H4 (cell line): ENCODE measurements around the gene ZNF260. TPM values are rescaled to one million over a fixed set of nuclear protein-coding genes. Genes with fewer than 3 reads are reported as not detected.
A peak's percentile ranks its signal among the peaks of the same experiment; 100 is the strongest.
"Not testable (repeated sequence)": the region's sequence is repeated elsewhere in the genome, so short reads cannot be mapped to it uniquely, and the experiment has no call there.

Experiments
- DNase-seq: peaks from one replicate; pipeline ENCODE4 v3.0.0-alpha.2; 2015; ENCODE audit warnings: low spot score
- total RNA-seq: library from RNA; depleted of rRNA; stranded (reverse); fragments of >200 nt; shearing (Covaris generic); gene quantifications from 2 replicates; pipeline ENCODE4 v1.2.3, GENCODE V29; 2014; rRNA removed

Gene ZNF260
- total RNA-seq = 9.3 and 13.2 TPM in 2 replicates

- peak; percentile 96 for DNase-seq
Observed at GRCh38 chr19:36528194-36528920, at the start of gene ZNF260. Gene ZNF260, minus strand, starts transcription at chr19:36528271. Its CDS starts 13,033 bp downstream, at chr19:36515238.

GRCh38 chr19:36577271-36577996 lies 49.4 kb upstream of the ZNF260 start:
- no peak for DNase-seq

GRCh38 chr19:36574741-36575140 lies 46.7 kb upstream of the ZNF260 start:
- no peak for DNase-seq

GRCh38 chr19:36573895-36574720 lies 46.0 kb upstream of the ZNF260 start:
- DNase-seq = no peak

- peak; percentile 87 for DNase-seq
Observed at GRCh38 chr19:36573020-36573894, 45.2 kb upstream of the ZNF260 start, which contains the start of gene ZNF529. Gene ZNF529, minus strand, starts transcription at chr19:36573292. Its CDS starts 946 bp downstream, at chr19:36572346.

- no peak for DNase-seq
Observed at GRCh38 chr19:36572593-36573019, 44.5 kb upstream of the ZNF260 start.

- DNase-seq = no peak
Observed at GRCh38 chr19:36564391-36564790, 36.3 kb upstream of the ZNF260 start.

GRCh38 chr19:36547001-36547732 lies 19.1 kb upstream of the ZNF260 start:
- DNase-seq = no peak

GRCh38 chr19:36528921-36529518 lies 949 bp upstream of the ZNF260 start:
- no peak for DNase-seq

GRCh38 chr19:36527873-36528193 lies 238 bp downstream of the ZNF260 start:
- DNase-seq = no peak

- no peak for DNase-seq
Observed at GRCh38 chr19:36527341-36527740, 730 bp downstream of the ZNF260 start.

GRCh38 chr19:36526581-36526980 lies 1.5 kb downstream of the ZNF260 start:
- no peak for DNase-seq

- DNase-seq = no peak
Observed at GRCh38 chr19:36524617-36525016, 3.5 kb downstream of the ZNF260 start.

- DNase-seq = no peak
Observed at GRCh38 chr19:36514012-36514612, 14.0 kb downstream of the ZNF260 start.

- DNase-seq = no peak
Observed at GRCh38 chr19:36508325-36508724, 19.7 kb downstream of the ZNF260 start.

GRCh38 chr19:36501973-36502372 lies 26.1 kb downstream of the ZNF260 start:
- DNase-seq = no peak

GRCh38 chr19:36497001-36497400 lies 31.1 kb downstream of the ZNF260 start:
- DNase-seq = no peak

GRCh38 chr19:36492689-36493453 lies 35.2 kb downstream of the ZNF260 start:
- DNase-seq = peak; percentile 34

GRCh38 chr19:36490846-36491245 lies 37.2 kb downstream of the ZNF260 start:
- DNase-seq = not testable (repeated sequence)
